Thoracic aorta (tissue), 2 donors: ENCODE results near the gene CACNA1I. TPM values are rescaled to one million over a fixed set of nuclear protein-coding genes. Genes with fewer than 3 reads are reported as not detected.

ENCODE experiments used
- ATAC-seq: fragments of 150-250 bp; one replicate; pipeline ENCODE4 v1.8.0; 2017; ENCODE audit warnings: low read depth; ENCODE audit not compliant: insufficient number of reproducible peaks, low FRiP score
- DNase-seq: peaks from one replicate; pipeline ENCODE4 v3.0.0-alpha.2; 2020; ENCODE audit warnings: low spot score
- H3K27ac ChIP-seq, 2 donors: fragments of 200-600 bp; sonication (generic); 1 replicate in 1 of 2; 2 replicates in 1 of 2; pipeline ENCODE4 v1.5.1; 2016; ENCODE audit warnings: mild to moderate bottlenecking in 2 of 2, moderate library complexity in 2 of 2
- H3K27me3 ChIP-seq: fragments of 200-600 bp; sonication (generic); replicated peaks from 2 replicates; pipeline ENCODE4 v1.6.0; 2016; ENCODE audit warnings: mild to moderate bottlenecking; ENCODE audit not compliant: insufficient read depth
- H3K36me3 ChIP-seq: fragments of 200-600 bp; sonication (generic); one replicate; pipeline ENCODE4 v1.5.1; 2016
- H3K4me1 ChIP-seq, 2 donors: fragments of 200-600 bp; sonication (generic); 1 replicate in 1 of 2; 2 replicates in 1 of 2; pipeline versions ENCODE4 v1.5.1 to v1.6.0; 2016; ENCODE audit warnings: low read depth in 2 of 2, mild to moderate bottlenecking in 1 of 2; ENCODE audit not compliant: control insufficient read depth in 1 of 2
- H3K4me3 ChIP-seq: fragments of 200-600 bp; sonication (generic); 2 replicates; pipeline ENCODE4 v1.5.1; 2016; ENCODE audit warnings: mild to moderate bottlenecking
- H3K9me3 ChIP-seq: fragments of 200-600 bp; sonication (generic); 2 replicates; pipeline ENCODE4 v1.5.1; 2016
- total RNA-seq, 2 donors: library from RNA; depleted of rRNA; stranded (reverse); fragments of >200 nt; gene quantifications; one replicate each; pipeline versions ENCODE4 v1.1.0 to v1.2.3, GENCODE V29; 2016
- TF ChIP-seq, protein P1 (sequence below): fragments of 200-600 bp; sonication (generic); IDR thresholded peaks from one replicate; pipeline ENCODE4 v1.5.1; 2019; ENCODE audit warnings: antibody characterized with exemption

Gene CACNA1I
- total RNA-seq, 2 donors from 2014 or later, result 0.14 to 0.21 TPM

DNA sequence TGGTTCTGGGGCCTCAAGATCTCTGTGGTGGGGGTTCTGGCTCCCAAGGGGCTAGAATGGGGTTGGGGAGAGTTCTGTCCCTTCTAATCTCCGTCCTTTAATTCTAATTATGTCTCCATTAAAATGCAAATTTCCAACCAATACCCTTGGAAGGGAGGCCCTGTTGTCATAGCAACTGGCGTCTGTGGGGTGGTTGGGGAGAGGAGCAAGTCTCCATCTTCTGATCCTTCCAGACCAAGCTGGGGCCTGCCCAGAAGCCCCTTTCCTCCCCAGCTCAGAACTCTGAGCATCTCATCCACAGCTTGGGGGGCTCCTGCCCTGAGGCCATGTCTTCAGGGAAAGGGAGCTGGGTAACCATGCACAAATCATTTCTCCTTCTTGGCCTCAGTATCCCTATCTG is 32.6 kb upstream of the CACNA1I start:
- TF ChIP-seq, protein P1, sequence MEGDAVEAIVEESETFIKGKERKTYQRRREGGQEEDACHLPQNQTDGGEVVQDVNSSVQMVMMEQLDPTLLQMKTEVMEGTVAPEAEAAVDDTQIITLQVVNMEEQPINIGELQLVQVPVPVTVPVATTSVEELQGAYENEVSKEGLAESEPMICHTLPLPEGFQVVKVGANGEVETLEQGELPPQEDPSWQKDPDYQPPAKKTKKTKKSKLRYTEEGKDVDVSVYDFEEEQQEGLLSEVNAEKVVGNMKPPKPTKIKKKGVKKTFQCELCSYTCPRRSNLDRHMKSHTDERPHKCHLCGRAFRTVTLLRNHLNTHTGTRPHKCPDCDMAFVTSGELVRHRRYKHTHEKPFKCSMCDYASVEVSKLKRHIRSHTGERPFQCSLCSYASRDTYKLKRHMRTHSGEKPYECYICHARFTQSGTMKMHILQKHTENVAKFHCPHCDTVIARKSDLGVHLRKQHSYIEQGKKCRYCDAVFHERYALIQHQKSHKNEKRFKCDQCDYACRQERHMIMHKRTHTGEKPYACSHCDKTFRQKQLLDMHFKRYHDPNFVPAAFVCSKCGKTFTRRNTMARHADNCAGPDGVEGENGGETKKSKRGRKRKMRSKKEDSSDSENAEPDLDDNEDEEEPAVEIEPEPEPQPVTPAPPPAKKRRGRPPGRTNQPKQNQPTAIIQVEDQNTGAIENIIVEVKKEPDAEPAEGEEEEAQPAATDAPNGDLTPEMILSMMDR, result no peak
- H3K4me1 ChIP-seq, result peaks cover 0 to 7% of the 10 kb centered on the region in 2 donors
- ATAC-seq (no peak), DNase-seq (no peak)
- H3K27ac ChIP-seq, result no peak overlapping the region
- no peaks in the 10 kb centered on the region for H3K27me3 ChIP-seq
- H3K4me3 ChIP-seq, result no peak overlapping the region
- H3K9me3 ChIP-seq, result no peaks in the 10 kb centered on the region
- no peaks in the 10 kb centered on the region for H3K36me3 ChIP-seq

DNA sequence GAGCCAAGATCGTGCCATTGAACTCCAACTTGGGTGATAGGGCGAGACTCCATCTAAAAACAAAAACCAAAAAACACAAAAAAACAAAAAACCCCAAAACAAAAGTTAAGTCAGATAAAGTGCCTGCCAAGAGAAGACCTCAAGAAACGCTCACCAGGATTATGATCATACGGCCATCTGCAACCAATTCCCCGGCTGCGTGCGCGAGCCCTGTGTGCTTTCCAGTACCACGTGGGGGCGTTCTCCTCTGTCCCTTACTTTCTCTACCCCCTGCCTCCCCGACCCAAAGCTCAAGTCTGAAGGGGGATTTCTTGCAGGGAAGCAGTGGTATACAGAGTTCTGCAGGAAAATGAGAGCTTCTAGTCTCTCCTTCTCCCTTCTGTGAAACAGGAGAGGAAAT is 27.5 kb upstream of the CACNA1I start:
- Histone ChIP-seq H3K4me1 (no peaks in the 10 kb centered on the region), H3K9me3 (no peaks in the 10 kb centered on the region), H3K27ac (no peak overlapping the region), H3K4me3 (no peak overlapping the region), H3K36me3 (no peaks in the 10 kb centered on the region), H3K27me3 (no peaks in the 10 kb centered on the region)
- DNase-seq (no peak), ATAC-seq (no peak)
- TF ChIP-seq, protein P1, result no peak

DNA sequence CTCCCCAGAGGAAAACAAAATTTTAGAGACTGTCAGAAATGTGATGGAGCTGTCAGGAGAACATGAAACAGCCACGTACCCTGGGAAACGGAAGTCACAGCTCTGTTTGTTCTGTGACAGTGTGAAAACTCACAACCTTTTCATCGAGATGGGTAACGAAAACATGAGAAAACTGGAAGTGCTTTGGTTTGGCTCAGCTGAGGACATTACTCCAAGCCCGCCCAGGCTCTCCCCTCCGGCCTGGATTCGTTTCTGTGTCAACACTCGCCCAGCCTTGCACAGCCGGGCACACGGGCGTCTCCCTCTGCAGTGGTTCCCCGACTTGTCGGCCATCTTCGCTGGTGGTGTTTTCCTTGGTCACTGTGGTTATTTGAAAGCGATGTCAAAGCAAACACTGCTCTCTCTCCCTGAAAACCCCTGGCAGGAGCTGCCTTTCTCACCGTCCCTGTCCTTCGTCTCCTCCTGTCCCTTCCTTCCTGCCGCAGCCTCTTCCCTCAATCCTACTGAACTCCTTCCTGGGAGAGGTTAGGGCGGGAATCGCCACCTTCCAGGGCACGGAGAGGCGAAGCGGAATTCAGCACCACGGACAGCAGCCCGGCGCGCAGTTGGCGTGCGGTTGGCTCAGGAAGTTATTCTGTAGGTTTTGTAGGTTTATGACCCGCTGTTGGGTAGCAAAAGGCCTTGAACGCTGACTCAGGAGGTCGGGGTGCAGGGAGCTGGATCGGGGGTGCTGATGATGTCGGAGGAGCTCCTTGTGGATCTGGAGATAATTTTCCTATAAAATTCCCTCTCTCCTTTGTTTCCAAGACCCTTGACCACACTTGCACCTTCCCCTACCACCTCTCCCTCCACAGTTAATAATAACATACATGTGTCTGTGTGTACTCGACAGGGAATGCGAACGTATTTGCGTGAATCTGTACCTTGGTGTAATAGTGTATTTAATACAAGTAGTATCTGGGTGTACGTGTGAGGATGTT is 24.9 kb upstream of the CACNA1I start:
- ATAC-seq (no peak), DNase-seq (no peak)
- Histone ChIP-seq H3K36me3 (no peaks in the 10 kb centered on the region), H3K9me3 (no peaks in the 10 kb centered on the region), H3K27me3 (no peaks in the 10 kb centered on the region), H3K27ac (no peak overlapping the region), H3K4me3 (no peak overlapping the region), H3K4me1 (no peaks in the 10 kb centered on the region)
- TF ChIP-seq, protein P1, result no peak

DNA sequence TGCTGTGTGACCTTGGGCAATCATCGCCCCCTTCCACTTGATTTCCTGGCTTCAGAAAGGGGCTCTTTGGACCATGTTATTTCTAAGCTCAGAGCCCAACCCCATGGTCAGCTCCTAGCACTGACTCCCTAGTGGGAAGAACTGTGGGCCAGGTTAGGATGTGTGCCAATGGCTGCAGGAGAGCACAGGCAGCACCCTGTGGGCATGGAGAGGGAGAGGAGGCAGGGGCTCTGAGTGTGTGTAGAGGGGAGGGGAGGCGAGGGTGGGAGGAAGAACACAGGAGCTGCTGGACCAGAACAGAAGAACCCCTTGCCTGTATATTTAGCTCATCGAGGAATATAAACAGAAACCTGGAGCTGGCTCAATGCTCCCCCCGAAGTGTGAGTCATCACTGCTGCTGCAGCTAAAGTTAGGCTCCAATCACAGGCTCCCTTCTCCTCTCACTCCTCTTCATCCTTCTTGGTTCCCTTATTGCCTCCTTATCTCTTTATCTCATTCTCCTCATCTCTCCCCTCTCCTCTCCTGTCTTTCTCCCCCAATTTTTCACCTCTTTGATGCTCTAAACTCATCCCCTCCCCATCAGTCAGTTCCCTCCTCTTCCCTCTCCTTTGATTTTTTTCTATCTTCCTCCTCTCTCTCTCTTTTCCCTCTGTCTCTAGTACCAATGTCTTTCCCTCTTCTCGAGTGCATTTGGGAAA is 23.5 kb upstream of the CACNA1I start:
- Histone ChIP-seq H3K4me1 (no peaks in the 10 kb centered on the region), H3K27me3 (no peaks in the 10 kb centered on the region), H3K27ac (no peak overlapping the region), H3K4me3 (no peak overlapping the region), H3K36me3 (no peaks in the 10 kb centered on the region), H3K9me3 (no peaks in the 10 kb centered on the region)
- ATAC-seq (no peak), DNase-seq (no peak)
- TF ChIP-seq, protein P1, result no peak

DNA sequence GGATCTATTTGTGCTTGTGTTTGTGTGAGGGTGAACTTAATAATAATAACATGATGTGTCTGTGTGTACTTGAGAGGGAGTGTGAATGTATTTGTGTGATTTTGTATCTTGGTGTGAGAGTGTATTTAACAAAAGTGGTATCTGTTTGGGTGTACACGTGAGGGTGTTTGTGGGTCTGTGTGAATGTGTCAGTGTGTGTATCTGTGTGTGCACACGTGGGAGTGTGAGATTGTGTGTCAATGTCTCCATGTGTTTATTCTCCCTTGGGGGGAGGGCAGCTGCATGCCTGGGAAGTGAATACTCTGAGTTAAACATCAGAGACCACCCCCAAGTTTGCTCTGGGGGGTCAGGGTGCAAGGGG is 23.0 kb upstream of the CACNA1I start:
- no peak overlapping the region for H3K27ac ChIP-seq
- no peaks in the 10 kb centered on the region for H3K27me3 ChIP-seq
- ATAC-seq, result no peak
- TF ChIP-seq, protein P1, result no peak
- H3K4me1 ChIP-seq, result no peaks in the 10 kb centered on the region
- no peak for DNase-seq
- no peaks in the 10 kb centered on the region for H3K9me3 ChIP-seq
- no peaks in the 10 kb centered on the region for H3K36me3 ChIP-seq
- no peak overlapping the region for H3K4me3 ChIP-seq
